Nephron (organoid): ENCODE data around the gene WDR90.

ENCODE experiments used
- H3K27ac Mint-ChIP-seq, 3 experiments: 2 replicates each; pipeline ENCODE4 v1.8.0; 2020; ENCODE audit warnings: mixed read lengths in 3 of 3, mild to moderate bottlenecking in 2 of 3, moderate library complexity in 1 of 3
- H3K27me3 Mint-ChIP-seq: 2 replicates; pipeline ENCODE4 v1.8.0; 2021; ENCODE audit warnings: low read depth, mild to moderate bottlenecking, moderate library complexity, mixed read lengths
- H3K36me3 Mint-ChIP-seq: 2 replicates; pipeline ENCODE4 v1.8.0; 2020; ENCODE audit warnings: low read depth, mixed read lengths
- H3K4me1 Mint-ChIP-seq: 2 replicates; pipeline ENCODE4 v1.8.0; 2020; ENCODE audit warnings: mixed read lengths
- H3K4me3 Mint-ChIP-seq, 3 experiments: 2 replicates each; pipeline ENCODE4 v1.8.0; 2020; ENCODE audit warnings: mild to moderate bottlenecking in 3 of 3, mixed read lengths in 3 of 3, moderate library complexity in 2 of 3
- H3K9me3 Mint-ChIP-seq: 2 replicates; pipeline ENCODE4 v1.8.0; 2020; ENCODE audit warnings: mixed read lengths
- CTCF ChIP-seq, 3 experiments: fragments of 200-600 bp; sonication (generic); IDR thresholded peaks; one replicate each; pipeline ENCODE4 v1.5.0; 2021; ENCODE audit warnings: antibody characterized with exemption in 3 of 3; ENCODE audit not compliant: unreplicated experiment in 3 of 3

Gene WDR90

DNA sequence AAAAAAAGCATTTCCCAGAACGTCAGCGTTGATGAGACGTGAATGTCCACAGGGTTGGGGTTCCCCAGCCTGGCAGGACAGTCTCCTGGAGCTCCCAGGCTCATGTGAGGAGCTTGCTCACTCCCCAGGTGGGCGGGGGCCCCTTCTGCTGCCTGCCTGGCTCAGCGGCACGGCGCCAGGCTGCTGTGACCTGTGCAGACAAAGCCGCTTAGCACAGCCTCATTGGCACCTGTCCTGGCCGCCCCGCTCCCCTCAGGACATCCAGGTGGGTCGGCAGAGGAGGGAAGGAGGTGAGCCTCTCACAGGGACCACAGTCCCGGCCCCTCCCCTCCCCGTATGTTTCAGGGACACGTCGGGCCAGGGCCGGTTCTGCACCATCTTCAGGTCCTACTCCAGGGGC is 31.3 kb upstream of the WDR90 start:
- Mint-ChIP-seq H3K27me3 (no peaks in the 10 kb centered on the region), H3K4me1 (no peaks in the 10 kb centered on the region), H3K9me3 (peaks cover 6% of the 10 kb centered on the region), H3K27ac (no peak overlapping the region), H3K4me3 (no peak overlapping the region), H3K36me3 (peaks cover 22% of the 10 kb centered on the region)
- no peak for TF ChIP-seq CTCF (IDR thresholded peaks at IDR 0.05; ENCODE audit: unreplicated experiment in 3 of 3)

GRCh38 chr16:619476-620100 is 29.6 kb upstream of the WDR90 start:
- Mint-ChIP-seq H3K9me3 (no peaks in the 10 kb centered on the region), H3K36me3 (peaks cover 11% of the 10 kb centered on the region), H3K27me3 (no peaks in the 10 kb centered on the region), H3K4me1 (no peaks in the 10 kb centered on the region), H3K27ac (no peak overlapping the region), H3K4me3 (no peak overlapping the region)
- TF ChIP-seq CTCF (IDR thresholded peaks at IDR 0.05; ENCODE audit: unreplicated experiment in 3 of 3): no peak

- Mint-ChIP-seq H3K27ac (no peak overlapping the region), H3K27me3 (no peaks in the 10 kb centered on the region), H3K9me3 (no peaks in the 10 kb centered on the region), H3K4me3 (no peak overlapping the region), H3K36me3 (peaks cover 4% of the 10 kb centered on the region), H3K4me1 (no peaks in the 10 kb centered on the region)
- TF ChIP-seq CTCF (IDR thresholded peaks at IDR 0.05; ENCODE audit: unreplicated experiment in 3 of 3): no peak
Measured at GRCh38 chr16:620700-621525, 28.3 kb upstream of the WDR90 start.

- peaks cover 7% of the 10 kb centered on the region for H3K36me3 Mint-ChIP-seq
- H3K9me3 Mint-ChIP-seq: no peaks in the 10 kb centered on the region
- no peaks in the 10 kb centered on the region for H3K27me3 Mint-ChIP-seq
- H3K4me3 Mint-ChIP-seq: no peak overlapping the region
- no peak for TF ChIP-seq CTCF (IDR thresholded peaks at IDR 0.05; ENCODE audit: unreplicated experiment in 3 of 3)
- H3K27ac Mint-ChIP-seq: no peak overlapping the region
- no peaks in the 10 kb centered on the region for H3K4me1 Mint-ChIP-seq
Measured at GRCh38 chr16:621526-622105, 27.5 kb upstream of the WDR90 start.

DNA sequence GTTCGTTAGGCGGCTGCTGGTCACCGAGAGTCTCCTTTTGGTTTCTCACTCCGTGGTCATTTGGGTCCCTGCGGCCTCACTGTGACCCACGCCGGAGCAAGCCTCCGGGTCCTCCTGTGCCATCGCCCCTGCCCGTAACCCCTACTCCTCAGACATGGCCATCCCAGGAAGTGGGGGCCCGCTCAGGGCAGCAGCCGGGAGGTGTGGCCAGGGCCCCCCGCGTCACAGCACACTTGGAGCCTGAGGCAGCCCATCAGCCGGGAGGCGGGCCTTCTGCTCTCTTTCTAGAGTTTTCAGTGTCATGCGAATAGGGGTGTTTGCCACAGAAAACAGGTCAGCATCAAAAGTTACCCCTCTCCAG is 26.3 kb upstream of the WDR90 start:
- H3K27ac Mint-ChIP-seq: no peak overlapping the region
- no peaks in the 10 kb centered on the region for H3K27me3 Mint-ChIP-seq
- no peaks in the 10 kb centered on the region for H3K9me3 Mint-ChIP-seq
- H3K4me1 Mint-ChIP-seq: no peaks in the 10 kb centered on the region
- no peak overlapping the region for H3K4me3 Mint-ChIP-seq
- H3K36me3 Mint-ChIP-seq: peaks cover 10% of the 10 kb centered on the region
- no peak for TF ChIP-seq CTCF (IDR thresholded peaks at IDR 0.05; ENCODE audit: unreplicated experiment in 3 of 3)
